HG03439 (cell line): ENCODE results near the gene GRID2.

Experiments
- ATAC-seq: cut with Tn5 transposase; IDR thresholded peaks from one replicate; pipeline ENCODE4 v1.9.1; 2021; ENCODE audit warnings: mild to moderate bottlenecking, moderate library complexity; ENCODE audit not compliant: unreplicated experiment

GRID2 gene

GRCh38 chr4:92520563-92520962 is 216.8 kb downstream of the GRID2 start:
- ATAC-seq = no peak

GRCh38 chr4:92521941-92522340 is 218.2 kb downstream of the GRID2 start:
- ATAC-seq = no peak

GRCh38 chr4:92522356-92522755 is 218.6 kb downstream of the GRID2 start:
- no peak for ATAC-seq

- ATAC-seq = no peak
These were observed 220.4 kb downstream of the GRID2 start for GRCh38 chr4:92524131-92524530.

- ATAC-seq = no peak
These were observed 224.8 kb downstream of the GRID2 start for GRCh38 chr4:92528541-92528940.

GRCh38 chr4:92529510-92529909 is 225.7 kb downstream of the GRID2 start:
- ATAC-seq = no peak

- ATAC-seq = no peak
These were observed 231.8 kb downstream of the GRID2 start for GRCh38 chr4:92535599-92535998.

GRCh38 chr4:92551616-92552015 is 247.8 kb downstream of the GRID2 start:
- ATAC-seq = no peak

- no peak for ATAC-seq
These were observed 262.5 kb downstream of the GRID2 start for GRCh38 chr4:92566269-92566668.

GRCh38 chr4:92580816-92581215 is 277.1 kb downstream of the GRID2 start:
- ATAC-seq = no peak

GRCh38 chr4:92599044-92599443 is 295.3 kb downstream of the GRID2 start:
- ATAC-seq = no peak

GRCh38 chr4:92600638-92601037 is 296.9 kb downstream of the GRID2 start:
- ATAC-seq = no peak

- ATAC-seq = no peak
These were observed 302.5 kb downstream of the GRID2 start for GRCh38 chr4:92606227-92606626.

GRCh38 chr4:92615049-92615448 is 311.3 kb downstream of the GRID2 start:
- ATAC-seq = no peak

GRCh38 chr4:92618968-92619367 is 315.2 kb downstream of the GRID2 start:
- no peak for ATAC-seq

- ATAC-seq = no peak
These were observed 325.5 kb downstream of the GRID2 start for GRCh38 chr4:92629302-92629701.

- ATAC-seq = no peak
These were observed 331.1 kb downstream of the GRID2 start for GRCh38 chr4:92634882-92635281.

- no peak for ATAC-seq
These were observed 332.5 kb downstream of the GRID2 start for GRCh38 chr4:92636038-92636806.

GRCh38 chr4:92641409-92641808 is 337.6 kb downstream of the GRID2 start:
- ATAC-seq = no peak

GRCh38 chr4:92646826-92647225 is 343.1 kb downstream of the GRID2 start:
- ATAC-seq = no peak

GRCh38 chr4:92651536-92651935 is 347.8 kb downstream of the GRID2 start:
- no peak for ATAC-seq

- no peak for ATAC-seq
These were observed 350.3 kb downstream of the GRID2 start for GRCh38 chr4:92654084-92654483.

- ATAC-seq = no peak
These were observed 353.9 kb downstream of the GRID2 start for GRCh38 chr4:92657695-92658094.
